Left ventricle myocardium inferior (tissue), 1 donor: ENCODE data around the gene ENHO. TPM values are rescaled to one million over a fixed set of nuclear protein-coding genes. Genes with fewer than 3 reads are reported as not detected.

Source experiments
- DNase-seq: peaks from one replicate; pipeline ENCODE4 v3.0.0-alpha.2; 2020
- H3K27ac ChIP-seq: fragments of 200-600 bp; replicated peaks from 2 replicates; pipeline ENCODE4 v1.8.0; 2021
- H3K27me3 ChIP-seq: fragments of 200-600 bp; 2 replicates; pipeline ENCODE4 v1.8.0; 2021; ENCODE audit warnings: low read depth
- H3K36me3 ChIP-seq: fragments of 200-600 bp; 2 replicates; pipeline ENCODE4 v1.8.0; 2021
- H3K4me1 ChIP-seq: fragments of 200-600 bp; 2 replicates; pipeline ENCODE4 v1.8.0; 2021
- H3K4me3 ChIP-seq: fragments of 200-600 bp; 2 replicates; pipeline ENCODE4 v1.8.0; 2021; ENCODE audit warnings: mild to moderate bottlenecking, moderate library complexity
- H3K9me3 ChIP-seq: fragments of 200-600 bp; replicated peaks from 2 replicates; pipeline ENCODE4 v1.8.0; 2021
- CTCF ChIP-seq: fragments of 200-600 bp; IDR thresholded peaks from 2 replicates; pipeline ENCODE4 v1.8.0; 2021; ENCODE audit warnings: antibody characterized with exemption, mild to moderate bottlenecking, borderline replicate concordance
- intact Hi-C: fragments of 100-400 bp; cut with micrococcal nuclease; formaldehyde crosslinking; loops from one replicate; pipeline ENCODE4 v1.11.0; 2022
- total RNA-seq: library from RNA; stranded (reverse); fragmentation: NEBNext Ultra II Directional; extraction: Animal tissue kit (Norgen Biotek cat#: 25700); gene quantifications from one replicate; pipeline ENCODE4 v1.2.1, GENCODE V29; 2021
- donor health status: DM: no; HTN: yes; CAD: no; lungs with severe emphysema.

Gene ENHO
- total RNA-seq, 1 donor from 2014 or later, result not detected

- Histone ChIP-seq H3K27ac (no peak overlapping the region), H3K4me3 (no peak overlapping the region), H3K4me1 (peaks cover 11% of the 10 kb centered on the region), H3K27me3 (no peaks in the 10 kb centered on the region), H3K9me3 (no peaks in the 10 kb centered on the region), H3K36me3 (no peaks in the 10 kb centered on the region)
- intact Hi-C loops, result no loop called here
- no peak for TF ChIP-seq CTCF
- no peak for DNase-seq
Observed at GRCh38 chr9:34519321-34520020, 3.3 kb downstream of the ENHO start.

- Histone ChIP-seq H3K36me3 (no peaks in the 10 kb centered on the region), H3K27ac (no peak overlapping the region), H3K4me1 (peaks cover 11% of the 10 kb centered on the region), H3K9me3 (no peaks in the 10 kb centered on the region), H3K27me3 (no peaks in the 10 kb centered on the region), H3K4me3 (no peak overlapping the region)
- TF ChIP-seq CTCF, result no peak
- DNase-seq, result no peak
- intact Hi-C loops, result no loop called here
Observed at GRCh38 chr9:34518896-34519295, 3.9 kb downstream of the ENHO start.

- H3K4me3 ChIP-seq, result no peak overlapping the region
- H3K4me1 ChIP-seq, result peaks cover 6% of the 10 kb centered on the region
- no peak overlapping the region for H3K27ac ChIP-seq
- no peaks in the 10 kb centered on the region for H3K36me3 ChIP-seq
- intact Hi-C loops, result no loop called here
- no peaks in the 10 kb centered on the region for H3K27me3 ChIP-seq
- no peak for DNase-seq
- no peaks in the 10 kb centered on the region for H3K9me3 ChIP-seq
- no peak for TF ChIP-seq CTCF
Observed at GRCh38 chr9:34518110-34518616, 4.6 kb downstream of the ENHO start.

- no peaks in the 10 kb centered on the region for H3K9me3 ChIP-seq
- H3K4me1 ChIP-seq, result peaks cover under 1% of the 10 kb centered on the region
- no peak overlapping the region for H3K27ac ChIP-seq
- H3K27me3 ChIP-seq, result no peaks in the 10 kb centered on the region
- intact Hi-C loops, result no loop called here
- TF ChIP-seq CTCF, result no peak
- no peak for DNase-seq
- no peaks in the 10 kb centered on the region for H3K36me3 ChIP-seq
- no peak overlapping the region for H3K4me3 ChIP-seq
Observed at GRCh38 chr9:34517185-34517584, 5.6 kb downstream of the ENHO start.

- Histone ChIP-seq H3K4me1 (no peaks in the 10 kb centered on the region), H3K27me3 (no peaks in the 10 kb centered on the region), H3K36me3 (no peaks in the 10 kb centered on the region), H3K9me3 (no peaks in the 10 kb centered on the region), H3K27ac (no peak overlapping the region), H3K4me3 (no peak overlapping the region)
- DNase-seq, result no peak
- TF ChIP-seq CTCF, result no peak
- intact Hi-C loops, result no loop called here
Observed at GRCh38 chr9:34515959-34516358, 6.8 kb downstream of the ENHO start.
